Peyer's patch (tissue), 4 donors: ENCODE data around the gene ROBO1.

Experiments used
- CTCF ChIP-seq, 6 experiments: fragments of 450-650 bp in 4 of 6; fragments of 200-600 bp in 2 of 6; sonication (generic) in 1 of 6; IDR thresholded peaks; one replicate each; pipeline ENCODE4 v1.5.1; 2017 to 2019; ENCODE audit warnings: antibody characterized with exemption in 6 of 6, mild to moderate bottlenecking in 3 of 6, moderate library complexity in 1 of 6
- POLR2A ChIP-seq, 2 donors: fragments of 450-650 bp; IDR thresholded peaks; one replicate each; pipeline ENCODE4 v1.5.1; 2017; ENCODE audit warnings: antibody characterized with exemption in 2 of 2, mild to moderate bottlenecking in 2 of 2, moderate library complexity in 2 of 2

DNA sequence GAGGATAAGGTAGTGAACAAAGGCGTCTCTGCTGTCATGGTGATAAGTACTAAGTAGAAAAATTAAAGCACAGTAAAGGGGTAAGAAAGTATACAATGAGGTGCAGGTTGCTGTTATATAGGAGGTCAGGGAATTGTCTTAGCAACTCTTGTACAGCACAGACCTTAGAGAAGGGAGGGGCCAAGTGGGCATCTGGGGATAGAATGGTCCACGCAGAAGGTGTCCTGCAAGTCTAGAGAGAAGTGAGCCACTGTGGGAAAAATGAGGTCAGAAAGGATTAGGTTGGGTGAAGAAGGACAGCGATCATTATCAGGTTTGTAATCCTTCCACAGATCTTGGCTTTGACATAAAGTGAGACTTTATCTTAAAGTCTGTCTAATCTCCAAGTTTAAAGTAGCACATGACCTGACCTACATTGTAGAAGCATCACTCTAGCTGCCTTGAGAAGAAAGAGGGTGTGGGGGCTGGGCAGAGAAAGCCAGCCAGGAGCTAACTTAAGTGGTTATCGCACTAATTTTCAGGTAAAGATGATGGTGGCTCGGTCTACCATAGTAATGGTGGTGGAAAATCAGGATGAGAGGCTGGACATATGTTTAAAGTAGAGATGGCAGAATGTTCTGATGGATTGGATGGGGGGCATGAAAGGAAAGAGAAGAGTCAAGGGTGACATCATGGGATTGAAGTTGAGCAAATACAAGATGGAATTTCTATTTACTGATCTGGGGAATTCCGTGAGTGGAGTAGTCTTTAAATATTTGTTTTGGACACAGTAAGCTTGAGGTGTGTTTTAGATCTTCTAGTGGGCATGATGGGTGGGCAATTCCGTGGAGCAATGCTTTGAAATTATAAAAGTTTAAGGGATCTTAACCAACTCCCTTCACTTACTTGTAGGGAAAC lies 919.2 kb downstream of the ROBO1 start:
- TF ChIP-seq CTCF (IDR thresholded peaks at IDR 0.05) (no peak), POLR2A (IDR thresholded peaks at IDR 0.05) (no peak)
